ENCODE results near the gene JARID2. TPM values are rescaled to one million over a fixed set of nuclear protein-coding genes. Genes with fewer than 3 reads are reported as not detected.
A peak's percentile ranks its signal among the peaks of the same experiment; 100 is the strongest.

JARID2 gene
- total and polyA plus RNA-seq, 12 donors, result 2.3 to 11.6 (median 8.7) TPM

DNA sequence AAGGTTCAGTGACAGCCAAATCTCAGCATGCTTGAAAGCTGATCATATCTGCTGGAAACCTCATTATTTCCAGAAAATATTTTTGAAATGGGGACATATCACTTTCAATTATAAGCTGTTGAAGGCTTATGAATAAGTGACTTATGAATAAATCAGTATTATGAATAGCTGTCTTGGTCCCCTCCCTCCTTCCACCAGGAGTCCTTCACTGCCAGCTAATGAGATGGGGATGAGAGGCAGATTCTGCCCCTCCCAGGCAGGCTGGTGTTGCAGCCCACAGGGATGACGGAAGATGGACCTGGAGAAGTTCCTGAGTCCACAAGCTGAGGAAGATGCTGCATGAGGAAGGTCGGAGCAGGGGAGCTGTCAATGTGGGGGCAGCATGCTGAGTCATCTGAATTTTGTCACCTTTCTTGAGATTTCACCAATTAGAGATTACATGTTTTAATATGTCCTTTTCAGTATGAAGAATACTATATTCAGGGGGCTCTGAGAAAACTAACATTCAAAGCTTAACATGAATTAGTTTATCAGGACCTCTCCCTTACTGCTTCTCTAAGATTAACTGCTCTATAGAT, 304.8 kb downstream of the JARID2 start:
- H3K9me3 ChIP-seq, result no peaks in the 10 kb centered on the region
- TF ChIP-seq, protein P1, sequence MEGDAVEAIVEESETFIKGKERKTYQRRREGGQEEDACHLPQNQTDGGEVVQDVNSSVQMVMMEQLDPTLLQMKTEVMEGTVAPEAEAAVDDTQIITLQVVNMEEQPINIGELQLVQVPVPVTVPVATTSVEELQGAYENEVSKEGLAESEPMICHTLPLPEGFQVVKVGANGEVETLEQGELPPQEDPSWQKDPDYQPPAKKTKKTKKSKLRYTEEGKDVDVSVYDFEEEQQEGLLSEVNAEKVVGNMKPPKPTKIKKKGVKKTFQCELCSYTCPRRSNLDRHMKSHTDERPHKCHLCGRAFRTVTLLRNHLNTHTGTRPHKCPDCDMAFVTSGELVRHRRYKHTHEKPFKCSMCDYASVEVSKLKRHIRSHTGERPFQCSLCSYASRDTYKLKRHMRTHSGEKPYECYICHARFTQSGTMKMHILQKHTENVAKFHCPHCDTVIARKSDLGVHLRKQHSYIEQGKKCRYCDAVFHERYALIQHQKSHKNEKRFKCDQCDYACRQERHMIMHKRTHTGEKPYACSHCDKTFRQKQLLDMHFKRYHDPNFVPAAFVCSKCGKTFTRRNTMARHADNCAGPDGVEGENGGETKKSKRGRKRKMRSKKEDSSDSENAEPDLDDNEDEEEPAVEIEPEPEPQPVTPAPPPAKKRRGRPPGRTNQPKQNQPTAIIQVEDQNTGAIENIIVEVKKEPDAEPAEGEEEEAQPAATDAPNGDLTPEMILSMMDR (IDR thresholded peaks at IDR 0.05), result no peak
- no peak overlapping the region for H3K4me3 ChIP-seq
- no peaks in the 10 kb centered on the region for H3K27me3 ChIP-seq
- DNase-seq (no peak), ATAC-seq (peak in 1 of 8 donors; percentile 46)
- WGBS, 2 donors, result 84 to 89% methylated on average over 2 of the region's 2 CpGs
- intact Hi-C loops (cut with DNase I), result no loop called here
- peak overlapping the region in 3 of 10 donors; percentile 32 to 61 (median 56) for H3K27ac ChIP-seq
- H3K36me3 ChIP-seq, result no peaks in the 10 kb centered on the region
- peaks cover 4 to 53% (median 30%) of the 10 kb centered on the region in 9 donors for H3K4me1 ChIP-seq

DNA sequence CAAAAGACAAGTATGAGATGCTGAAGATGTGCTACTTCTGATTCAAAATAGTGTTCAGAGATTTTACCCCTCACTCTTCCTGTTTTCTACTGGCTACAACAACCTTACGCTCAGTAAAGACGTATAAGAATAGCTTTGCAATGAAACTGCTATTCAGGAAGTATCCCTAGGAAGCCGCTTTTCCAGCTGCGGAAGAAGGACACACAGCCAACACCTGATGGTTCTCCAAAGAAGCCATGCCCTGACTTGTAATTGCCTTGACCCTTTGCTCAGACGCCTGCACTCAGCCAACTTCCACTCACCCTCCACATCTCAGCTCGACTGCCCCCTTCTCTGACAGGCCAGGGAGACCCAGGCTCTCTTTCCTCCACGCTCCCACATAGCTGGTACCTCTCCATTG, 305.4 kb downstream of the JARID2 start:
- WGBS, 2 donors, result 69 to 77% methylated on average over 7 of the region's 7 CpGs
- DNase-seq, result no peak
- peaks cover 4 to 59% (median 30%) of the 10 kb centered on the region in 9 donors for H3K4me1 ChIP-seq
- peak overlapping the region in 6 of 10 donors; percentile 32 to 61 (median 56) for H3K27ac ChIP-seq
- intact Hi-C loops (cut with DNase I), result no loop called here
- TF ChIP-seq, protein P1 (IDR thresholded peaks at IDR 0.05), result no peak
- peak in 5 of 8 donors; percentile 21 to 60 (median 28) for ATAC-seq
- no peaks in the 10 kb centered on the region for H3K9me3 ChIP-seq
- H3K4me3 ChIP-seq, result no peak overlapping the region
- no peaks in the 10 kb centered on the region for H3K27me3 ChIP-seq
- H3K36me3 ChIP-seq, result no peaks in the 10 kb centered on the region

DNA sequence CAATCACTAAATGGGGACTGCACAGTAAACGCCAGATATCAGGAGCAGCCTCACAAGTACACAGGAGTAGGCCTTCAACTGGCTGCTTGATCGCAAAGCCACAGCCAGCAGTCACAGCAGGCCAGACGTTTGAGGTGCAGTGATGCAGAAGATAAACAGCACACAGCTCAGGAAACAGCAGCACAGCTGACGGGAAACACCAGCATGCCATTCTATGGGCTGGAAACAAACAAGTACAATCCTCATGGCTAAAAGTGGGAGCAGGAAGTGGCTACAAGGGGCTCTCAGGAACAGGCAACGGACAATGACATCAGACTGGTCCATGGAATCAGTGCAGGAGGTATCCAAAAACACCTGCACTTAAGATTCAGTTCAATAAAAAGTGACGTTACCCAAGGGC, 305.9 kb downstream of the JARID2 start:
- intact Hi-C loops (cut with DNase I), result no loop called here

DNA sequence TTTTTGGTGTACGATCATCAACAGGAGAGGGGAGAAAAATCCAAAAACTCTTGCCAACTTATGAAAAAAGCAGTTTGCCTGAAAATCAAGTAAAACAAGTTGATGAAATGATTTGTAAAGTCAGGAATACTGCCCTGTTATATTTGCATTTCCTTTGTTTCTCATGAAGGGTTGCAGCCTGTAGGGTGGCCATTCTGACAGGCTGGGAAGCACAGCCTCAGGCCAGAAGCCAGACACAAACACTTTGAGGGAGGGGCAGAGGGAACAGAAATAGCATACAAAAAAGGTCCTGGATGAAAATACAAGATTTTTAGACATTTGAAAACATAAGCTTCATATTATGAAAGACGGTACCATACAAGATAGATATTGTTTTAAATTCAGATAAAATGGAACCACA, 307.2 kb downstream of the JARID2 start:
- ATAC-seq (no peak), DNase-seq (no peak)
- H3K4me3 ChIP-seq, result no peak overlapping the region
- intact Hi-C loops (cut with DNase I), result no loop called here
- H3K9me3 ChIP-seq, result no peaks in the 10 kb centered on the region
- TF ChIP-seq, protein P1 (IDR thresholded peaks at IDR 0.05), result no peak
- no peaks in the 10 kb centered on the region for H3K27me3 ChIP-seq
- H3K36me3 ChIP-seq, result no peaks in the 10 kb centered on the region
- WGBS, 2 donors, result 77 to 86% methylated on average over 2 of the region's 2 CpGs
- H3K4me1 ChIP-seq, result peaks cover 4 to 59% (median 30%) of the 10 kb centered on the region in 9 donors
- peak overlapping the region in 3 of 10 donors; percentile 4 to 48 (median 27) for H3K27ac ChIP-seq

More for the DNA sequence above, 305.9 kb downstream of the JARID2 start:
- 40 to 42% methylated on average over 6 of the region's 6 CpGs for WGBS, 2 donors
- Histone ChIP-seq H3K4me3 (no peak overlapping the region), H3K4me1 (peaks cover 4 to 59% (median 30%) of the 10 kb centered on the region in 9 donors), H3K36me3 (no peaks in the 10 kb centered on the region), H3K27me3 (no peaks in the 10 kb centered on the region), H3K9me3 (no peaks in the 10 kb centered on the region), H3K27ac (peak overlapping the region in 6 of 10 donors; percentile 32 to 61 (median 56))
- ATAC-seq, result peak; percentile 60 to 87 (median 82)
- DNase-seq, result peak in 1 of 2 donors; percentile 23
- TF ChIP-seq, protein P1 (IDR thresholded peaks at IDR 0.05), result no peak

Measured in heart right ventricle (tissue), 16 donors.